Epithelial cell of proximal tubule (primary cell): ENCODE data around the gene TUT4. TPM values are rescaled to one million over a fixed set of nuclear protein-coding genes. Genes with fewer than 3 reads are reported as not detected.

Source experiments
- DNase-seq: peaks from one replicate; pipeline ENCODE4 v3.0.0-alpha.2; 2011; ENCODE audit warnings: low read depth
- H3K4me3 ChIP-seq: 2 replicates; pipeline ENCODE4 v1.5.1; 2011; ENCODE audit warnings: low read depth, mild to moderate bottlenecking, low read length
- total RNA-seq: library from RNA; depleted of rRNA; stranded (reverse); fragments of >200 nt; gene quantifications from 2 replicates; pipeline ENCODE4 v1.2.3, GENCODE V29; 2015
- TF ChIP-seq, protein P1 (sequence below): conservative IDR thresholded peaks from 2 replicates; pipeline ENCODE4 v1.5.1; 2012; ENCODE audit warnings: low read depth, mild to moderate bottlenecking, low read length

Gene TUT4
- total RNA-seq, 1 donor from 2014 or later = 18.7 TPM

DNA sequence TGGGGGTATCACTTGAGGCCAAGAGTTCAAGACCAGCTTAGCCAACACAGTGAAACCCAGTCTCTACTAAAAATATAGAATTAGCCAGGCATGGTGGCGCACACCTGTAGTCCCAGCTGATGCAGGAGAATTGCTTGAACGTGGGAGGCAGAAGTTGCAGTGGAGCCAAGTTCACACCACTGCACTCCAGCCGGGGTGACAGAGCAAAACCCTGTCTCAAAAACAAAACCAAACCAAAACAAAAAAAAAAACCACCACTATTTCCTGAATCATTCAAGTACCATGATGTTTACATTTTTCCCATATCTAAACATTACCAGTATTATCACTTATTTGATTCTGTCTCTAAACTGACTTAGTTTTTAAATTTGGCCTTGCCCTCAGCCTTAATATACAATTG lies 29.5 kb downstream of the TUT4 start:
- no peak overlapping the region for H3K4me3 ChIP-seq
- no peak for DNase-seq
- TF ChIP-seq, protein P1, sequence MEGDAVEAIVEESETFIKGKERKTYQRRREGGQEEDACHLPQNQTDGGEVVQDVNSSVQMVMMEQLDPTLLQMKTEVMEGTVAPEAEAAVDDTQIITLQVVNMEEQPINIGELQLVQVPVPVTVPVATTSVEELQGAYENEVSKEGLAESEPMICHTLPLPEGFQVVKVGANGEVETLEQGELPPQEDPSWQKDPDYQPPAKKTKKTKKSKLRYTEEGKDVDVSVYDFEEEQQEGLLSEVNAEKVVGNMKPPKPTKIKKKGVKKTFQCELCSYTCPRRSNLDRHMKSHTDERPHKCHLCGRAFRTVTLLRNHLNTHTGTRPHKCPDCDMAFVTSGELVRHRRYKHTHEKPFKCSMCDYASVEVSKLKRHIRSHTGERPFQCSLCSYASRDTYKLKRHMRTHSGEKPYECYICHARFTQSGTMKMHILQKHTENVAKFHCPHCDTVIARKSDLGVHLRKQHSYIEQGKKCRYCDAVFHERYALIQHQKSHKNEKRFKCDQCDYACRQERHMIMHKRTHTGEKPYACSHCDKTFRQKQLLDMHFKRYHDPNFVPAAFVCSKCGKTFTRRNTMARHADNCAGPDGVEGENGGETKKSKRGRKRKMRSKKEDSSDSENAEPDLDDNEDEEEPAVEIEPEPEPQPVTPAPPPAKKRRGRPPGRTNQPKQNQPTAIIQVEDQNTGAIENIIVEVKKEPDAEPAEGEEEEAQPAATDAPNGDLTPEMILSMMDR = no peak

- H3K4me3 ChIP-seq = no peak overlapping the region
- DNase-seq = no peak
- TF ChIP-seq, protein P1 = no peak
Observed at GRCh38 chr1:52520148-52520547, 32.7 kb downstream of the TUT4 start.

DNA sequence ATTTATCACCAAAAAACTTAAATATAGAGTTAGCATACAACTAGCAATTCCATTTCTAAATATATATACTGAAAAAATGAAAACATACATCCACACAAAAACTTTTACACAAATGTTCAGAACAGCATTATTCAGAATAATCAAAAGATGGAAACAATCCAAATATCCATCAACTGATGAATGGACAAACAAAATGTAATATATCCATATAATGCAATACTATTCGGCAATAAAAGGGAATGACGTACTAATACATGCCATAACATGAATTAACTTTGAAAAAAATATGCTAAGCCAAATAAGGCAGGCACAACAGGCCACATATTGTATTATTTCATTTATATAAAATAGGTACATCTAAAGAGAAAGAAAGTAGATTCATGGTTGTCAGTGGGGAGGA lies 33.9 kb downstream of the TUT4 start:
- TF ChIP-seq, protein P1 = no peak
- H3K4me3 ChIP-seq = no peak overlapping the region
- no peak for DNase-seq

GRCh38 chr1:52511851-52512615 lies 40.9 kb downstream of the TUT4 start:
- DNase-seq = no peak
- no peak overlapping the region for H3K4me3 ChIP-seq
- TF ChIP-seq, protein P1 = no peak

GRCh38 chr1:52511439-52511838 lies 41.5 kb downstream of the TUT4 start:
- TF ChIP-seq, protein P1 = no peak
- no peak overlapping the region for H3K4me3 ChIP-seq
- DNase-seq = no peak

DNA sequence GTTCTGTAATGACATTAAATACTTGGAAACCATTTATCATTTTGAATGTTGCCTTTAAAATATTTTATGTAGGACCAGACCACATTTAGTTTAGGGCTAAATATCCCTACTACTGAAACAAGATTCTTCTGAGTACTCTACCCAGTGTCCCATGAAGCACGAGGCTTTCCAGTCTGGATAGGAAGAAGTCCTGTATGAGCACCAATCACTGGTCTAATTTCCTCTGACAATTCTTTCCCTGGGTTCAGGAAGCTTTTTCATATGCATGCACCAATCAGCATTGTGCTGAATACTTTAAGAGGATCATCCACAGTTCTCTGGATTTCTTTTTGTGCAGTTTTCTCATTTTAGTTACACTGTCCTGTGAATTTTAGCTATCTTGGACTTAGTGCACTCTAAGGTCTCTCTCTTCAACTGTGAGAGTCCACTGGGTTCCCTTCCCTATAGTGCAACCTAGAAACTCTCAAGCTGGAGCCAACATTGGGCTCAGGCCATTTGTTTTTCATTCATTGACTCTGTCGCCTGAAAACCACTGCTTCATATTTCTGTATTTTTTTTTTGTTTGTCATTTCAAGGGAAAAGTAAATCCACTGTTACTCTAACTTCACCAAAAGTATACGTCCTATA lies 45.9 kb downstream of the TUT4 start:
- no peak overlapping the region for H3K4me3 ChIP-seq
- TF ChIP-seq, protein P1 = no peak
- no peak for DNase-seq
